Large intestine (tissue), 3 donors: ENCODE measurements around the gene ARMC3. TPM values are rescaled to one million over a fixed set of nuclear protein-coding genes. Genes with fewer than 3 reads are reported as not detected.
"Not testable (repeated sequence)": the region's sequence is repeated elsewhere in the genome, so short reads cannot be mapped to it uniquely, and the experiment has no call there.

Experiments used
- DNase-seq, 2 donors: peaks; one replicate each; pipeline versions ENCODE4 v3.0.0 to v3.0.0-alpha.2; 2013
- H3K27ac ChIP-seq: one replicate; pipeline ENCODE4 v1.5.1; 2013; ENCODE audit warnings: low read length
- H3K27me3 ChIP-seq: 2 replicates; pipeline ENCODE4 v1.6.1; 2013; ENCODE audit warnings: low read length; ENCODE audit not compliant: control insufficient read depth, insufficient read depth
- H3K36me3 ChIP-seq: 2 replicates; pipeline ENCODE4 v1.6.1; 2013; ENCODE audit warnings: low read length; ENCODE audit not compliant: control insufficient read depth, insufficient read depth
- H3K4me1 ChIP-seq: one replicate; pipeline ENCODE4 v1.6.1; 2013; ENCODE audit warnings: low read length; ENCODE audit not compliant: control insufficient read depth, insufficient read depth
- H3K4me3 ChIP-seq: one replicate; pipeline ENCODE4 v1.5.1; 2013; ENCODE audit warnings: low read length
- H3K9me3 ChIP-seq: one replicate; pipeline ENCODE4 v1.6.1; 2013; ENCODE audit warnings: mild to moderate bottlenecking, low read depth, low read length, moderate library complexity; ENCODE audit not compliant: control insufficient read depth
- WGBS: methylation state at CpG from one replicate; pipeline ENCODE4 v1.1.5; 2013; ENCODE audit warnings: low lambda C conversion rate; ENCODE audit not compliant: insufficient coverage; 5-methylcytosine and 5-hydroxymethylcytosine counted together
- polyA plus RNA-seq: library from polyadenylated mRNA; unstranded; fragments of 120-200 nt; gene quantifications from one replicate; pipeline ENCODE4 v1.2.1, GENCODE V29; 2013

ARMC3 gene
- polyA plus RNA-seq, 1 donor = 0.52 TPM

GRCh38 chr10:22903694-22904093, 24.2 kb upstream of the ARMC3 start:
- no peaks in the 10 kb centered on the region for H3K4me1 ChIP-seq
- no peaks in the 10 kb centered on the region for H3K36me3 ChIP-seq
- no peak overlapping the region for H3K4me3 ChIP-seq
- no peak overlapping the region for H3K27ac ChIP-seq
- no peak for DNase-seq
- WGBS = no CpG with 5 or more reads among the region's 1 CpG
- H3K9me3 ChIP-seq = no peaks in the 10 kb centered on the region
- H3K27me3 ChIP-seq = no peaks in the 10 kb centered on the region

GRCh38 chr10:22906767-22907166, 21.1 kb upstream of the ARMC3 start:
- no peak for DNase-seq
- no peaks in the 10 kb centered on the region for H3K36me3 ChIP-seq
- H3K4me1 ChIP-seq = no peaks in the 10 kb centered on the region
- H3K9me3 ChIP-seq = no peaks in the 10 kb centered on the region
- H3K27me3 ChIP-seq = no peaks in the 10 kb centered on the region
- 100% methylated on average over 2 of the region's 2 CpGs for WGBS
- H3K27ac ChIP-seq = no peak overlapping the region
- no peak overlapping the region for H3K4me3 ChIP-seq

GRCh38 chr10:22908837-22909236, 19.0 kb upstream of the ARMC3 start:
- no peaks in the 10 kb centered on the region for H3K4me1 ChIP-seq
- no peaks in the 10 kb centered on the region for H3K9me3 ChIP-seq
- H3K4me3 ChIP-seq = no peak overlapping the region
- no peaks in the 10 kb centered on the region for H3K36me3 ChIP-seq
- no peak overlapping the region for H3K27ac ChIP-seq
- DNase-seq = no peak
- no CpG with 5 or more reads among the region's 1 CpG for WGBS
- no peaks in the 10 kb centered on the region for H3K27me3 ChIP-seq

- H3K4me1 ChIP-seq, H3K36me3 ChIP-seq, DNase-seq, H3K27ac ChIP-seq, H3K9me3 ChIP-seq, H3K4me3 ChIP-seq, H3K27me3 ChIP-seq: not testable (repeated sequence)
- no CpG with 5 or more reads among the region's 1 CpG for WGBS
Measured at GRCh38 chr10:22909673-22910072, 18.2 kb upstream of the ARMC3 start.

GRCh38 chr10:22911067-22911466, 16.8 kb upstream of the ARMC3 start:
- no peak for DNase-seq
- Histone ChIP-seq H3K27me3 (no peaks in the 10 kb centered on the region), H3K27ac (no peak overlapping the region), H3K9me3 (no peaks in the 10 kb centered on the region), H3K36me3 (no peaks in the 10 kb centered on the region), H3K4me1 (no peaks in the 10 kb centered on the region), H3K4me3 (no peak overlapping the region)
- WGBS = no CpG with 5 or more reads among the region's 1 CpG

- Histone ChIP-seq H3K4me1 (no peaks in the 10 kb centered on the region), H3K36me3 (no peaks in the 10 kb centered on the region), H3K4me3 (no peak overlapping the region), H3K27me3 (no peaks in the 10 kb centered on the region), H3K9me3 (no peaks in the 10 kb centered on the region), H3K27ac (no peak overlapping the region)
- DNase-seq = peak; percentile 64 to 76
- 66% methylated on average over 4 of the region's 10 CpGs for WGBS
Measured at GRCh38 chr10:22911889-22912762, 15.7 kb upstream of the ARMC3 start.

GRCh38 chr10:22912763-22913384, 15.0 kb upstream of the ARMC3 start:
- H3K36me3 ChIP-seq = no peaks in the 10 kb centered on the region
- no peak overlapping the region for H3K4me3 ChIP-seq
- DNase-seq = no peak
- H3K27ac ChIP-seq = no peak overlapping the region
- no peaks in the 10 kb centered on the region for H3K27me3 ChIP-seq
- H3K4me1 ChIP-seq = no peaks in the 10 kb centered on the region
- WGBS = 75% methylated on average over 3 of the region's 5 CpGs
- H3K9me3 ChIP-seq = no peaks in the 10 kb centered on the region

- 89% methylated on average over 1 of the region's 6 CpGs for WGBS
Measured at GRCh38 chr10:22913474-22914092, 14.3 kb upstream of the ARMC3 start.

GRCh38 chr10:22915314-22915713, 12.5 kb upstream of the ARMC3 start:
- Histone ChIP-seq H3K4me3 (no peak overlapping the region), H3K27me3 (no peaks in the 10 kb centered on the region), H3K27ac (no peak overlapping the region), H3K9me3 (no peaks in the 10 kb centered on the region), H3K4me1 (no peaks in the 10 kb centered on the region), H3K36me3 (no peaks in the 10 kb centered on the region)
- 93% methylated on average over 3 of the region's 3 CpGs for WGBS
- DNase-seq = no peak

More at GRCh38 chr10:22913474-22914092, 14.3 kb upstream of the ARMC3 start:
- Histone ChIP-seq H3K36me3 (no peaks in the 10 kb centered on the region), H3K27ac (no peak overlapping the region), H3K4me3 (no peak overlapping the region), H3K27me3 (no peaks in the 10 kb centered on the region), H3K4me1 (no peaks in the 10 kb centered on the region), H3K9me3 (no peaks in the 10 kb centered on the region)
- DNase-seq = no peak

GRCh38 chr10:22925088-22925487, 2.8 kb upstream of the ARMC3 start:
- no peak overlapping the region for H3K4me3 ChIP-seq
- peaks cover 9% of the 10 kb centered on the region for H3K27me3 ChIP-seq
- no peak for DNase-seq
- H3K36me3 ChIP-seq = no peaks in the 10 kb centered on the region
- H3K4me1 ChIP-seq = peaks cover 4% of the 10 kb centered on the region
- H3K27ac ChIP-seq = no peak overlapping the region
- no peaks in the 10 kb centered on the region for H3K9me3 ChIP-seq
- 89% methylated on average over 1 of the region's 1 CpG for WGBS
